Upper lobe of right lung (tissue), 1 donor: ENCODE data around the gene SRP9. TPM values are rescaled to one million over a fixed set of nuclear protein-coding genes. Genes with fewer than 3 reads are reported as not detected.
"Not testable (repeated sequence)": the region's sequence is repeated elsewhere in the genome, so short reads cannot be mapped to it uniquely, and the experiment has no call there.

Source experiments
- ATAC-seq: fragments of 200-7000 bp; cut with Tn5 transposase; one replicate; pipeline ENCODE4 v1.9.1; 2020; ENCODE audit warnings: mild to moderate bottlenecking, moderate library complexity
- DNase-seq: peaks from one replicate; pipeline ENCODE4 v3.0.0-alpha.2; 2020
- H3K27ac ChIP-seq: fragments of 200-600 bp; one replicate; pipeline ENCODE4 v1.8.0; 2022
- H3K27me3 ChIP-seq: fragments of 200-600 bp; one replicate; pipeline ENCODE4 v1.8.0; 2022; ENCODE audit warnings: mild to moderate bottlenecking
- H3K36me3 ChIP-seq: fragments of 200-600 bp; one replicate; pipeline ENCODE4 v1.8.0; 2022
- H3K4me1 ChIP-seq: fragments of 200-600 bp; one replicate; pipeline ENCODE4 v1.8.0; 2022
- H3K4me3 ChIP-seq: fragments of 200-600 bp; one replicate; pipeline ENCODE4 v1.8.0; 2022; ENCODE audit warnings: mild to moderate bottlenecking
- H3K9me3 ChIP-seq: fragments of 200-600 bp; one replicate; pipeline ENCODE4 v1.8.0; 2022
- CTCF ChIP-seq: fragments of 200-600 bp; IDR thresholded peaks from one replicate; pipeline ENCODE4 v1.8.0; 2022; ENCODE audit warnings: antibody characterized with exemption
- intact Hi-C: fragments of 100-400 bp; cut with DNase I; formaldehyde crosslinking; loops from one replicate; pipeline ENCODE4 v1.11.0; 2022
- total RNA-seq: library from RNA; stranded (reverse); fragmentation: NEBNext Ultra II Directional; extraction: Animal tissue kit (Norgen Biotek cat#: 25700); gene quantifications from one replicate; pipeline ENCODE4 v1.2.1, GENCODE V29; 2021
- donor health status: DM: no; HTN: yes; CAD: no; lungs with severe emphysema.

SRP9 gene
- total RNA-seq, 1 donor from 2014 or later: 157 TPM

GRCh38 chr1:225760531-225760930 lies 17.1 kb upstream of the SRP9 start:
- ATAC-seq: no peak
- no peaks in the 10 kb centered on the region for H3K9me3 ChIP-seq
- DNase-seq: no peak
- no peak overlapping the region for H3K27ac ChIP-seq
- intact Hi-C loops: no loop called here
- no peaks in the 10 kb centered on the region for H3K27me3 ChIP-seq
- H3K4me1 ChIP-seq: peaks cover 20% of the 10 kb centered on the region
- no peaks in the 10 kb centered on the region for H3K36me3 ChIP-seq
- no peak overlapping the region for H3K4me3 ChIP-seq
- no peak for TF ChIP-seq CTCF

GRCh38 chr1:225761395-225761794 lies 16.2 kb upstream of the SRP9 start:
- ATAC-seq, intact Hi-C loops, H3K27me3 ChIP-seq, H3K4me3 ChIP-seq, H3K27ac ChIP-seq, H3K9me3 ChIP-seq, H3K36me3 ChIP-seq, DNase-seq: not testable (repeated sequence)
- peaks cover 17% of the 10 kb centered on the region for H3K4me1 ChIP-seq

- H3K27ac ChIP-seq: no peak overlapping the region
- no peaks in the 10 kb centered on the region for H3K9me3 ChIP-seq
- peaks cover 24% of the 10 kb centered on the region for H3K4me1 ChIP-seq
- DNase-seq (no peak), ATAC-seq (no peak)
- no peaks in the 10 kb centered on the region for H3K27me3 ChIP-seq
- H3K36me3 ChIP-seq: no peaks in the 10 kb centered on the region
- no peak for TF ChIP-seq CTCF
- intact Hi-C loops: no loop called here
- no peak overlapping the region for H3K4me3 ChIP-seq
These were observed 15.6 kb upstream of the SRP9 start for GRCh38 chr1:225762002-225762441.

- intact Hi-C loops: no loop called here
- Histone ChIP-seq H3K27me3 (no peaks in the 10 kb centered on the region), H3K9me3 (no peaks in the 10 kb centered on the region), H3K27ac (peak overlapping the region; percentile 34), H3K4me3 (no peak overlapping the region), H3K36me3 (no peaks in the 10 kb centered on the region), H3K4me1 (peaks cover 27% of the 10 kb centered on the region)
- TF ChIP-seq CTCF: no peak
- DNase-seq (no peak), ATAC-seq (no peak)
These were observed 15.2 kb upstream of the SRP9 start for GRCh38 chr1:225762444-225762843.

- Histone ChIP-seq H3K27me3 (no peaks in the 10 kb centered on the region), H3K4me1 (peaks cover 38% of the 10 kb centered on the region), H3K36me3 (no peaks in the 10 kb centered on the region), H3K27ac (peak overlapping the region; percentile 20), H3K4me3 (no peak overlapping the region), H3K9me3 (no peaks in the 10 kb centered on the region)
- peak; percentile 31 for ATAC-seq
- intact Hi-C loops: no loop called here
- no peak for DNase-seq
- TF ChIP-seq CTCF: no peak
These were observed 13.7 kb upstream of the SRP9 start for GRCh38 chr1:225763716-225764548.

- DNase-seq (no peak), ATAC-seq (no peak)
- Histone ChIP-seq H3K27me3 (no peaks in the 10 kb centered on the region), H3K36me3 (no peaks in the 10 kb centered on the region), H3K4me1 (peaks cover 49% of the 10 kb centered on the region), H3K4me3 (no peak overlapping the region), H3K9me3 (no peaks in the 10 kb centered on the region), H3K27ac (peak overlapping the region; percentile 71)
- no peak for TF ChIP-seq CTCF
- intact Hi-C loops: no loop called here
These were observed 11.5 kb upstream of the SRP9 start for GRCh38 chr1:225765982-225766674.
